GM12865 (cell line): ENCODE results near the gene MKRN2.

Experiments used
- DNase-seq: peaks from one replicate; pipeline ENCODE4 v3.0.0; 2010; ENCODE audit warnings: low read depth
- H3K4me3 ChIP-seq: 2 replicates; pipeline ENCODE4 v1.5.1; 2011; ENCODE audit warnings: mild to moderate bottlenecking, low read depth, low read length, control low read depth
- TF ChIP-seq, protein P1 (sequence below): IDR thresholded peaks from 2 replicates; pipeline ENCODE4 v1.5.1; 2011; ENCODE audit warnings: low read length, control low read depth, low read depth, inconsistent platforms; ENCODE audit not compliant: insufficient read depth; ENCODE audit errors: missing control alignments

The MKRN2 gene

DNA sequence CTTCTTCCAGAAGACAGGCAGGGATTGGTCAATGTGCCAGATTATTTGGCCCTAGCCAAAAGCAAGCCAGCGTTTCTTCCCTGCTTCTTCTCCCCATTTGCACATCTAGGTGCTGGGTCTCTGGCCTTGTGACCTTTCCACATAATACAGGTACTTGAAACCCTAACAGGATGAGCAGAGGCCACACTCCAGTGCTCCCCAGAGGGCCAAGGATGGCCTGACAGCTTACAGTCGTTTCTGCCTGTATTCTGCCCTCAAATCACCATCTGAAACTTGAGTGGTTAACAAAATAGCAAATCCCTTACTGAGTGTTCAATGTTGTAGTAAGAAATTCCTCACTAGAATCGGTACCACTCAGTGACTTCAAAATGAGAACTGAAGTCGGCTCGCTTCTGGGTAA is 29.1 kb downstream of the MKRN2 start:
- DNase-seq, result peak; percentile 79
- TF ChIP-seq, protein P1, sequence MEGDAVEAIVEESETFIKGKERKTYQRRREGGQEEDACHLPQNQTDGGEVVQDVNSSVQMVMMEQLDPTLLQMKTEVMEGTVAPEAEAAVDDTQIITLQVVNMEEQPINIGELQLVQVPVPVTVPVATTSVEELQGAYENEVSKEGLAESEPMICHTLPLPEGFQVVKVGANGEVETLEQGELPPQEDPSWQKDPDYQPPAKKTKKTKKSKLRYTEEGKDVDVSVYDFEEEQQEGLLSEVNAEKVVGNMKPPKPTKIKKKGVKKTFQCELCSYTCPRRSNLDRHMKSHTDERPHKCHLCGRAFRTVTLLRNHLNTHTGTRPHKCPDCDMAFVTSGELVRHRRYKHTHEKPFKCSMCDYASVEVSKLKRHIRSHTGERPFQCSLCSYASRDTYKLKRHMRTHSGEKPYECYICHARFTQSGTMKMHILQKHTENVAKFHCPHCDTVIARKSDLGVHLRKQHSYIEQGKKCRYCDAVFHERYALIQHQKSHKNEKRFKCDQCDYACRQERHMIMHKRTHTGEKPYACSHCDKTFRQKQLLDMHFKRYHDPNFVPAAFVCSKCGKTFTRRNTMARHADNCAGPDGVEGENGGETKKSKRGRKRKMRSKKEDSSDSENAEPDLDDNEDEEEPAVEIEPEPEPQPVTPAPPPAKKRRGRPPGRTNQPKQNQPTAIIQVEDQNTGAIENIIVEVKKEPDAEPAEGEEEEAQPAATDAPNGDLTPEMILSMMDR, result no peak
- H3K4me3 ChIP-seq, result no peak overlapping the region

GRCh38 chr3:12586403-12586802 is 29.5 kb downstream of the MKRN2 start:
- DNase-seq, result no peak
- H3K4me3 ChIP-seq, result no peak overlapping the region
- TF ChIP-seq, protein P1, result no peak

DNA sequence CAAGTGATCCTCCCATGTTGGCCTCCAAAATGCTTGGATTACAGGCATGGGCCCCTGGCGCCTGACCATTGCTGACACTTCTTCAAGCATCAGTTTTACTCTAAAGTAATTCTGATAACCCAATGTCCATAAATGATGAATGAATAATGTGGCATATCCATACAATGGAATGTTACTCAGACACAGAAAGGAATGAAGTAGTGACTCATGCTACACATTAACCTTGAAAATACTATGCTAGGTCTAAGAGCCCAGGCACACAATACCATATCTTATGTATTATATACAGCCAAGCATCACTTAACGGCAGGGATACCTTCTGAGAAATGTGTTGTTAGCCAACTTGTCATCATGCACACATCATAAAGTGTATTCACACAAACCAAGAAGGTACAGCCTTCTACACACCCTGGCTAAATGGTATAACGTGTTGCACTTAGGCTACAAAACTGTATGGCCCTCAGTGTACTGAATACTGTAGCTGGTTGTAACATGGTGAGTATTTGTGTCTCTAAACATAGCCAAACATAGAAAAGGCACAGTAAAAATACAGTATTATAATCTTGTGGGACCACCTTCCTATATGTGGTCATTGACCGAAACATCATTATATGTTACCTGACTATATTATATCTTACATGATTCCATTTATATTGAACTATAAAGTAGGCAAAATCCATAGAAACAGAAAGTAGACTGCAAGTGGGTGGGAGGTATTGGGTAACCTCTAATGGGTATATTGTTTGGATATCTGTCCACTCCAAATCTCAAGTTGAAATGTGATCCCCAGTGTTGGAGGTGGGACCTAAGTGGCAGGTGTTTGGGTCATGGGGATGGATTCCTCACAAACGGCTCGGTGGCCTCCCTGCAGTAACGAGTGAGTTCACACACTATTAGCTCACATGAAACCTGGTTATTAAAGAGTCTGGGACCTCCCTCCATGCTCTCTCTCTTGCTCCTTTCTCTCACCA is 31.4 kb downstream of the MKRN2 start:
- DNase-seq, result no peak
- H3K4me3 ChIP-seq, result no peak overlapping the region
- TF ChIP-seq, protein P1, result no peak

- no peak for DNase-seq
- H3K4me3 ChIP-seq, result no peak overlapping the region
- TF ChIP-seq, protein P1, result no peak
These were observed 33.2 kb downstream of the MKRN2 start for GRCh38 chr3:12590096-12590495.

- TF ChIP-seq, protein P1, result no peak
- DNase-seq, result no peak
- H3K4me3 ChIP-seq, result no peak overlapping the region
These were observed 34.6 kb downstream of the MKRN2 start for GRCh38 chr3:12591456-12591855.

GRCh38 chr3:12591997-12592715 is 35.3 kb downstream of the MKRN2 start:
- H3K4me3 ChIP-seq, result no peak overlapping the region
- TF ChIP-seq, protein P1, result no peak
- no peak for DNase-seq
